Measurements from ENCODE around the gene CLEC17A. TPM values are rescaled to one million over a fixed set of nuclear protein-coding genes. Genes with fewer than 3 reads are reported as not detected.

CLEC17A gene
- total and polyA plus RNA-seq, 2 of the 8 experiments (the other 6 are each of a cell fraction or from before 2014, with no cell fraction given): not detected

DNA sequence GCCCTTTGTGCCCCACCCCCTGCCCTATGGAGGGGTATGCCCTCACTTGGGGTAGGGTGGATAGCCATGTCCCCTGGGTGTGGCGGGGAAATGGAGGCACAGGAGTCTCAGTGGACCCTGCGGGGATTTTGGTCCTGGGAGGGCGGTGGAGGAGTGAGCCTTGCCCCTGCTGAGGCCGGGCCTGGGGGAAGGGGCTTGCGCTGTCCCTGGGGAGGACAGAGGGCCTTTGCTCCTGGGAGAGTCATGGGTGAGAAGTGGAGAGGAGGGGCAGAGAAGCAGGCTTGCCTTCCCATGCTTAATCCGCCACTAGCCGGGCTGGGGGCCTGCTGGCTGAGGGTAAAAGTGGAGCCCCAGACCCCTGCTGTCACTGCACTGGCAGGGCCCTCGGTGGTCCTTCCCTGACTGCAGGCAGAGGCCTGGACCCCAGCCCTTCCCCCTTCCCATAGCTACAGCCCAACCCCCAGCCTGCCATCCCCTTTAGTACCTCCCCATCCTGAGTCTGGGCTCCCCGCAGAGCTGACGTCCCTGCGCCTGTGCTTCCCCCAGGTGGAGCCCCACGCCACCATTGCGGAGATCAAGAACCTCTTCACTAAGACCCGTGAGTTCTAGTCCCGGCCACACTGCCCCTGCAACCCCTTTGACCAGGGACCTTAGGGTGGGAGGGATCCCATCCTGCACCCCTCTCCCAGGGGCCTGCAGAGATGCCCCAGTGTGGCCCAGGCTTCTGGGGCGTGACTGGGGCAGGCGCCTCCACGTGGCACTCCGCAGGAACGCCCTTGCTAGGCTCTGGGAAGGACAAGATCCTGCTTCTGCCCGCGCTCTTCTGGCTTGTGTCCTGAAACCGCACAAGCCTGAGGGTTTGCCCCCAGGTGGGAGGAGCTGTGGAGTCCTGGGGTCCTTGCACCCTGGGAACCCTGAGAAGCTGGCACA, 20.0 kb upstream of the CLEC17A start:
- Histone ChIP-seq H3K36me3 (ENCODE audit: control insufficient read depth in 2 of 4, insufficient read depth in 4 of 4, low read length in 3 of 4) (peaks cover 0 to 16% (median 6%) of the 10 kb centered on the region in 4 experiments; a peak in 3 of 8 replicates), H3K79me1 (ENCODE audit: low read depth, low read length) (peaks cover 7% of the 10 kb centered on the region), H3K4me1 (replicated peaks in 1 of 4; ENCODE audit: control insufficient read depth in 3 of 4, insufficient read depth in 4 of 4, low read length in 3 of 4) (peaks cover 0 to 44% (median 38%) of the 10 kb centered on the region in 4 experiments; a peak in 6 of 7 replicates), H2BK20ac (ENCODE audit: low read length) (peak overlapping the region; percentile 32; the same call in 1 of the 2 replicates), H3K4ac (replicated peaks; ENCODE audit: insufficient read length, low read depth, low read length) (no peak overlapping the region), H3K27me3 (replicated peaks in 1 of 4; ENCODE audit: control insufficient read depth in 3 of 4, extremely low read depth in 1 of 4, insufficient read depth in 3 of 4, low read length in 3 of 4) (no peaks in the 10 kb centered on the region), H2BK5ac (ENCODE audit: low read depth, low read length) (peak overlapping the region; percentile 90; the same call in 1 of the 2 replicates), H3K79me2 (ENCODE audit: control insufficient read depth in 1 of 2, insufficient read depth in 2 of 2, low read length in 2 of 2) (peaks cover 0 to 24% of the 10 kb centered on the region in 2 experiments; a peak in 1 of 4 replicates), H3K14ac (ENCODE audit: insufficient read length) (no peak overlapping the region), H2AK5ac (ENCODE audit: low read depth, low read length) (no peak overlapping the region; the same call in 1 of the 2 replicates), H4K5ac (ENCODE audit: insufficient read length, low read depth, low read length) (no peak overlapping the region), H3K4me2 (ENCODE audit: insufficient read depth in 1 of 2, low read depth in 2 of 2, low read length in 2 of 2) (peak overlapping the region; percentile 38 to 45; a peak in 3 of 4 replicates), H4K91ac (replicated peaks; ENCODE audit: insufficient read length, low read length) (no peak overlapping the region), H3K18ac (ENCODE audit: extremely low read depth, low read length) (peak overlapping the region; percentile 78), H3K27ac (ENCODE audit: low read depth, low read length) (peak overlapping the region; percentile 43; the same call in 1 of the 2 replicates), H2BK12ac (ENCODE audit: low read depth, low read length) (no peak overlapping the region; the same call in 1 of the 2 replicates), H3K9me3 (ENCODE audit: insufficient read depth in 2 of 2, low read depth in 1 of 2, low read length in 1 of 2) (no peaks in the 10 kb centered on the region), H3K9ac (replicated peaks in 1 of 4; ENCODE audit: extremely low read depth in 1 of 4, low read depth in 3 of 4, low read length in 3 of 4) (no peak overlapping the region), H3K4me3 (ENCODE audit: extremely low read depth in 1 of 4, insufficient read depth in 2 of 4, low read depth in 3 of 4, low read length in 4 of 4) (no peak overlapping the region; a peak in 1 of 8 replicates), H2BK120ac (replicated peaks; ENCODE audit: low read depth, low read length) (no peak overlapping the region), H4K20me1 (replicated peaks in 1 of 2; ENCODE audit: control insufficient read depth in 1 of 2, insufficient read depth in 2 of 2, low read length in 2 of 2) (peaks cover 4 to 18% of the 10 kb centered on the region in 2 experiments), H2AFZ (ENCODE audit: low read length) (no peak overlapping the region), H2BK15ac (ENCODE audit: low read length) (peak overlapping the region; percentile 72; the same call in 1 of the 2 replicates), H4K8ac (ENCODE audit: extremely low read depth, insufficient read depth, low read length) (no peak overlapping the region; the same call in 1 of the 2 replicates), H3K23ac (ENCODE audit: insufficient read length) (no peak overlapping the region), H3K56ac (replicated peaks; ENCODE audit: insufficient read length, low read depth, low read length) (no peak overlapping the region), H3K23me2 (ENCODE audit: low read depth, low read length) (no peaks in the 10 kb centered on the region)
- FAIRE-seq (no peak), DNase-seq (ENCODE audit: low read depth in 1 of 2, low spot score in 2 of 2) (peak in 1 of 2 experiments; percentile 67)
- ChIA-PET POLR2A (ENCODE audit: partially characterized antibody) (interaction anchor here (1.2 to 3.2 kb wide), 2 partner anchors 10 to 13 kb away, joined by 4 to 11 read pairs; partner anchors contain the start of gene NDUFB7), CTCF (ENCODE audit: partially characterized antibody) (interaction anchor here (1.0 to 3.1 kb wide), 5 partner anchors 9 to 223 kb away, joined by 3 to 13 read pairs (median 10); partner anchors contain the start of gene NDUFB7)
- TF ChIP-seq CTCF (IDR thresholded peaks at IDR 0.05; ENCODE audit: control extremely low read depth in 1 of 3, insufficient read depth in 1 of 3, low read depth in 1 of 3, low read length in 3 of 3) (peak in 1 of 3 experiments; percentile 6; a peak in 1 of 4 replicates), JUN (IDR thresholded peaks at IDR 0.05; ENCODE audit: low read depth, low read length) (no peak), RBBP5 (IDR thresholded peaks at IDR 0.05; ENCODE audit: borderline replicate concordance, low read depth, low read length) (0 out of 2 replicates have a peak, but pooled peaks have one; percentile 46), KDM5A (IDR thresholded peaks at IDR 0.05; ENCODE audit: low read length) (no peak), RAD21 (IDR thresholded peaks at IDR 0.05 in 1 of 2, conservative IDR thresholded peaks at IDR 0.05 in 1 of 2; ENCODE audit: low read depth in 2 of 2, low read length in 2 of 2) (peak in 1 of 2 experiments; percentile 12; a peak in 1 of 4 replicates), SUZ12 (IDR thresholded peaks at IDR 0.05; ENCODE audit: low read length) (no peak)
- WGBS, 2 experiments (ENCODE audit: extremely low coverage in 1 of 2, insufficient coverage in 1 of 2, insufficient read length in 1 of 2, insufficient replicate concordance in 2 of 2, low coverage in 1 of 2, low lambda C conversion rate in 2 of 2, missing lambda C conversion rate in 1 of 2): 80% methylated on average over 20 of the region's 23 CpGs; no CpG with 5 or more reads in 1 of the 2 experiments
